SK-N-SH (cell line): ENCODE results near the gene PYDC1. TPM values are rescaled to one million over a fixed set of nuclear protein-coding genes. Genes with fewer than 3 reads are reported as not detected.
A peak's percentile ranks its signal among the peaks of the same experiment; 100 is the strongest.

Experiments used
- CTCF ChIA-PET: fragments of 300-600, 350-600 bp; formaldehyde crosslinking; extraction: SDS; loops from one replicate; lab custom pipeline; 2021; lab: Yijun Ruan, JAX
- POLR2A ChIA-PET: fragments of 350-600 bp; sonication (Branson Sonifier 250); formaldehyde crosslinking; extraction: SDS; loops from one replicate; lab custom pipeline; 2020; ENCODE audit warnings: antibody characterized with exemption, inconsistent platforms; lab: Yijun Ruan, JAX
- DNase-seq: peaks from one replicate; pipeline ENCODE4 v3.0.0; 2012
- H2AFZ ChIP-seq: fragments of 200-600 bp; sonication (generic); 2 replicates; pipeline ENCODE4 v1.8.1; 2016; ENCODE audit warnings: antibody characterized with exemption, mild to moderate bottlenecking, low read depth
- H3F3A ChIP-seq: fragments of 200-600 bp; sonication (generic); replicated peaks from 2 replicates; pipeline ENCODE3; 2016; ENCODE audit warnings: antibody characterized with exemption, mild to moderate bottlenecking; ENCODE audit not compliant: insufficient read depth
- H3K27ac ChIP-seq, 2 experiments: fragments of 200-500 bp in 1 of 2; fragments of 200-600 bp in 1 of 2; sonication (Bioruptor generic) in 1 of 2; sonication (generic), shearing (Covaris generic) in 1 of 2; 2 replicates each; pipeline versions ENCODE4 v1.5.1 to v1.6.1; 2014 to 2016; ENCODE audit warnings: low read depth in 2 of 2, inconsistent platforms in 1 of 2, low read length in 1 of 2, mild to moderate bottlenecking in 1 of 2, mixed read lengths in 1 of 2
- H3K27me3 ChIP-seq: fragments of 200-600 bp; sonication (generic), shearing (Covaris generic); 2 replicates; pipeline ENCODE4 v1.6.1; 2016; ENCODE audit warnings: mixed run types; ENCODE audit not compliant: insufficient read depth
- H3K36me3 ChIP-seq, 2 experiments: fragments of 200-500 bp in 1 of 2; fragments of 200-600 bp in 1 of 2; sonication (Bioruptor generic) in 1 of 2; sonication (generic) in 1 of 2; replicated peaks in 1 of 2; 2 replicates each; pipeline versions ENCODE3 to v1.5.1; 2014 to 2016; ENCODE audit warnings: low read length in 1 of 2, mild to moderate bottlenecking in 1 of 2; ENCODE audit not compliant: insufficient read depth in 2 of 2, control insufficient read depth in 1 of 2
- H3K4me1 ChIP-seq, 2 experiments: fragments of 200-500 bp in 1 of 2; fragments of 200-600 bp in 1 of 2; sonication (Bioruptor generic) in 1 of 2; sonication (generic), shearing (Covaris generic) in 1 of 2; 2 replicates each; pipeline versions ENCODE4 v1.5.1 to v1.6.1; 2014 to 2016; ENCODE audit warnings: low read depth in 1 of 2, low read length in 1 of 2, mixed run types in 1 of 2; ENCODE audit not compliant: insufficient read depth in 2 of 2, control insufficient read depth in 1 of 2
- H3K4me2 ChIP-seq: fragments of 200-600 bp; sonication (generic), shearing (Covaris generic); 2 replicates; pipeline ENCODE4 v1.6.1; 2017; ENCODE audit warnings: mixed run types
- H3K4me3 ChIP-seq, 2 experiments: fragments of 200-500 bp in 1 of 2; fragments of 200-600 bp in 1 of 2; sonication (Bioruptor generic) in 1 of 2; sonication (generic), shearing (Covaris generic) in 1 of 2; 2 replicates each; pipeline versions ENCODE4 v1.5.1 to v1.8.1; 2014 to 2016; ENCODE audit warnings: low read depth in 2 of 2, inconsistent platforms in 1 of 2, low read length in 1 of 2, mild to moderate bottlenecking in 1 of 2, mixed read lengths in 1 of 2, moderate library complexity in 1 of 2
- H3K79me2 ChIP-seq: fragments of 200-600 bp; sonication (generic); 2 replicates; pipeline ENCODE4 v1.8.1; 2017; ENCODE audit warnings: mild to moderate bottlenecking; ENCODE audit not compliant: insufficient read depth
- H3K9ac ChIP-seq: fragments of 200-600 bp; sonication (generic); 2 replicates; pipeline ENCODE4 v1.6.1; 2017; ENCODE audit warnings: mixed run types
- H3K9me2 ChIP-seq: fragments of 200-600 bp; sonication (generic); 2 replicates; pipeline ENCODE4 v1.6.1; 2017; ENCODE audit warnings: mixed run types
- H3K9me3 ChIP-seq: fragments of 200-600 bp; sonication (generic); 2 replicates; pipeline ENCODE4 v1.6.1; 2017; ENCODE audit warnings: mixed run types, mild to moderate bottlenecking, moderate library complexity
- H4K20me1 ChIP-seq: fragments of 200-600 bp; sonication (generic); 2 replicates; pipeline ENCODE4 v1.6.1; 2017; ENCODE audit warnings: mild to moderate bottlenecking, mixed run types; ENCODE audit not compliant: insufficient read depth
- CTCF ChIP-seq: fragments of 200-600 bp; sonication (generic); IDR thresholded peaks from 2 replicates; pipeline ENCODE4 v1.6.1; 2017; ENCODE audit warnings: antibody characterized with exemption, mild to moderate bottlenecking, moderate library complexity
- ELF1 ChIP-seq: IDR thresholded peaks from 2 replicates; pipeline ENCODE4 v1.4.0; 2012
- EP300 ChIP-seq, 2 experiments: IDR thresholded peaks; 2 replicates each; pipeline versions ENCODE4 v1.4.0 to v1.6.1; 2012; ENCODE audit warnings: borderline replicate concordance in 1 of 2, low read depth in 1 of 2, low read length in 1 of 2
- FOXJ3 ChIP-seq: sonication (generic); formaldehyde crosslinking; IDR thresholded peaks from 2 replicates; pipeline ENCODE4 v1.5.1; 2020; ENCODE audit warnings: mild to moderate bottlenecking, missing genetic modification reagents
- FOXM1 ChIP-seq: IDR thresholded peaks from 2 replicates; pipeline ENCODE4 v1.4.0; 2012; ENCODE audit warnings: low read depth, mild to moderate bottlenecking
- GATA2 ChIP-seq: sonication (generic); formaldehyde crosslinking; IDR thresholded peaks from 2 replicates; pipeline ENCODE4 v1.5.0; 2020; ENCODE audit warnings: mild to moderate bottlenecking, missing genetic modification reagents
- IRF3 ChIP-seq: fragments of 150-350 bp; IDR thresholded peaks from 2 replicates; pipeline ENCODE4 v1.6.1; 2016; ENCODE audit warnings: mild to moderate bottlenecking, low read depth, low read length
- MAX ChIP-seq: IDR thresholded peaks from 2 replicates; pipeline ENCODE4 v1.4.0; 2012; ENCODE audit warnings: low read depth
- MEF2A ChIP-seq: IDR thresholded peaks from 2 replicates; pipeline ENCODE4 v1.4.0; 2012; ENCODE audit warnings: low read depth, borderline replicate concordance
- NRF1 ChIP-seq: IDR thresholded peaks from 2 replicates; pipeline ENCODE4 v1.6.1; 2012; ENCODE audit warnings: low read depth, mild to moderate bottlenecking, low read length
- RFX5 ChIP-seq: IDR thresholded peaks from 2 replicates; pipeline ENCODE4 v1.6.1; 2012; ENCODE audit warnings: mild to moderate bottlenecking, improper control_type of control experiment, low read length
- TCF12 ChIP-seq: IDR thresholded peaks from 2 replicates; pipeline ENCODE4 v1.4.0; 2012
- USF2 ChIP-seq: fragments of 150-350 bp; IDR thresholded peaks from 2 replicates; pipeline ENCODE4 v1.6.1; 2017; ENCODE audit warnings: antibody characterized with exemption, low read length, low read depth, borderline replicate concordance
- YY1 ChIP-seq: IDR thresholded peaks from 2 replicates; pipeline ENCODE4 v1.4.0; 2012; ENCODE audit warnings: low read depth, mild to moderate bottlenecking
- WGBS: methylation state at CpG from one replicate; pipeline ENCODE4 v1.1.6; 2017; ENCODE audit warnings: low lambda C conversion rate; 5-methylcytosine and 5-hydroxymethylcytosine counted together
- polyA plus RNA-seq, 3 experiments: library from polyadenylated mRNA; depleted of rRNA; stranded (reverse); fragments of >200 nt; gene quantifications; 2 replicates each; pipeline ENCODE4 v1.2.3, GENCODE V29; 2012

The PYDC1 gene
- polyA plus RNA-seq, 1 of the 3 experiments (the other 2 are of a cell fraction): not detected

GRCh38 chr16:31201582-31202413 lies 15.1 kb downstream of the PYDC1 start:
- Histone ChIP-seq H3K9me3 (no peaks in the 10 kb centered on the region), H3F3A (peaks cover 37% of the 10 kb centered on the region), H3K36me3 (peaks cover 0 to 5% of the 10 kb centered on the region in 2 experiments), H3K27me3 (peaks cover 5% of the 10 kb centered on the region), H3K9ac (no peak overlapping the region), H3K4me2 (0 out of 2 replicates have a peak overlapping the region, but pooled peaks have one; percentile 7), H3K27ac (no peak overlapping the region), H2AFZ (no peak overlapping the region), H3K9me2 (no peaks in the 10 kb centered on the region), H3K4me1 (no peaks in the 10 kb centered on the region), H4K20me1 (peaks cover 37% of the 10 kb centered on the region), H3K4me3 (no peak overlapping the region), H3K79me2 (no peaks in the 10 kb centered on the region)
- ChIA-PET POLR2A (interaction anchor here (0.9 to 1.5 kb wide), 2 partner anchors 9 to 13 kb away, joined by 3 to 4 read pairs; no protein-coding TSS in a partner anchor), CTCF (interaction anchor here (0.5 to 2.8 kb wide), 4 partner anchors 12 to 180 kb away, joined by 3 to 8 read pairs (median 4); partner anchors contain the start of gene TRIM72)
- 52% methylated on average over 18 of the region's 35 CpGs for WGBS
- peak; percentile 50 for DNase-seq
- no peak for TF ChIP-seq ELF1
- TF ChIP-seq RFX5: no peak
- TF ChIP-seq MEF2A: no peak
- TF ChIP-seq IRF3: no peak
- no peak for TF ChIP-seq FOXM1
- no peak for TF ChIP-seq GATA2 (CRISPR knock-in tag)
- TF ChIP-seq NRF1: no peak
- no peak for TF ChIP-seq USF2
- no peak for TF ChIP-seq YY1
- no peak for TF ChIP-seq TCF12
- no peak for TF ChIP-seq CTCF
- no peak for TF ChIP-seq FOXJ3 (CRISPR knock-in tag)
- TF ChIP-seq MAX: no peak
- no peak for TF ChIP-seq EP300 (IDR thresholded peaks at IDR 0.05; ENCODE audit: borderline replicate concordance in 1 of 2, low read depth in 1 of 2, low read length in 1 of 2)
